Right ventricle myocardium superior (tissue), 1 donor: Measurements from ENCODE around the gene SERPING1. TPM values are rescaled to one million over a fixed set of nuclear protein-coding genes. Genes with fewer than 3 reads are reported as not detected.
A peak's percentile ranks its signal among the peaks of the same experiment; 100 is the strongest.

Source experiments
- ATAC-seq: fragments of 200-7000 bp; cut with Tn5 transposase; one replicate; pipeline ENCODE4 v1.9.1; 2020; ENCODE audit warnings: mild to moderate bottlenecking; ENCODE audit not compliant: poor library complexity
- DNase-seq: peaks from one replicate; pipeline ENCODE4 v3.0.0-alpha.2; 2020
- intact Hi-C: fragments of 100-400 bp; cut with DNase I; formaldehyde crosslinking; loops from one replicate; pipeline ENCODE4 v1.11.2; 2022
- total RNA-seq: library from RNA; stranded (reverse); fragmentation: NEBNext Ultra II Directional; extraction: Animal tissue kit (Norgen Biotek cat#: 25700); gene quantifications from one replicate; pipeline ENCODE4 v1.2.1, GENCODE V29; 2021
- donor health status: DM: no; HTN: yes; CAD: no; lungs with severe emphysema.

SERPING1 gene
- total RNA-seq, 1 donor from 2014 or later, result 118 TPM

GRCh38 chr11:57632116-57632515, 34.6 kb downstream of the SERPING1 start:
- DNase-seq, result no peak
- intact Hi-C loops, result no loop called here
- no peak for ATAC-seq

- no peak for ATAC-seq
- intact Hi-C loops, result no loop called here
- DNase-seq, result no peak
Measured at GRCh38 chr11:57633394-57634070, 36.0 kb downstream of the SERPING1 start.

- intact Hi-C loops, result no loop called here
- no peak for ATAC-seq
- DNase-seq, result no peak
Measured at GRCh38 chr11:57634311-57634710, 36.8 kb downstream of the SERPING1 start.

GRCh38 chr11:57635246-57635645, 37.8 kb downstream of the SERPING1 start:
- no peak for DNase-seq
- ATAC-seq, result no peak
- intact Hi-C loops, result no loop called here

DNA sequence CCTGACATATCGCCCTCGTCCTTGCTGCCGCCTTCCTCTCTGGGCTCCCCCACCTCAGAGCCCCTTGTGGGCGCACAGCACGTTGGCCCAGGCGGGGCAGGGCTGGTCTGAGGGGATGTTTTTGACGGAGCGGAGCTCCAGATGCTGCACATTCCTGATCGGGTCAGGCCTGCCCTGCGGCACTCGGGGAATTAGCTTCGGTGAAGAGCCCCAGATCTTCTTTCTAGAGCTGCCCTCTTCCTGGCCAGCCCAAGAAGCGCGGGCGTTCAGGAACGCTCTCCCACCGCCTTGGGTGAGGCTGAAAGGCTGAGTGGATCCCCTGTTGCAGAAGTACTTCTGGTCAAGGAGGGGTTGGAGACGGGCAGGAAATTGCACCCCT, 40.1 kb downstream of the SERPING1 start:
- ATAC-seq (peak; percentile 5), DNase-seq (no peak)
- intact Hi-C loops, result no loop called here

- intact Hi-C loops, result no loop called here
- peak; percentile 93 for ATAC-seq
- peak; percentile 78 for DNase-seq
Measured at GRCh38 chr11:57638005-57638781, 40.7 kb downstream of the SERPING1 start.

GRCh38 chr11:57638811-57639320, 41.4 kb downstream of the SERPING1 start:
- DNase-seq (no peak), ATAC-seq (peak; percentile 13)
- intact Hi-C loops, result no loop called here

GRCh38 chr11:57639321-57640067, 42.0 kb downstream of the SERPING1 start:
- intact Hi-C loops, result loop anchor here (2.0 to 5.0 kb wide), 3 partner anchors 71 to 292 kb away; no protein-coding TSS in a partner anchor
- DNase-seq (no peak), ATAC-seq (no peak)

GRCh38 chr11:57640068-57640800, 42.7 kb downstream of the SERPING1 start:
- DNase-seq (no peak), ATAC-seq (no peak)
- intact Hi-C loops, result loop anchor here (2.0 to 5.0 kb wide), 3 partner anchors 71 to 293 kb away; no protein-coding TSS in a partner anchor

- intact Hi-C loops, result loop anchor here (2.0 to 5.0 kb wide), 3 partner anchors 72 to 294 kb away; no protein-coding TSS in a partner anchor
- DNase-seq (no peak), ATAC-seq (peak; percentile 16)
Measured at GRCh38 chr11:57641011-57641807, 43.7 kb downstream of the SERPING1 start.

GRCh38 chr11:57643802-57644201, 46.3 kb downstream of the SERPING1 start:
- intact Hi-C loops, result loop anchor here (5.0 kb wide), 2 partner anchors 187 to 297 kb away; no protein-coding TSS in a partner anchor
- no peak for ATAC-seq
- no peak for DNase-seq

GRCh38 chr11:57644748-57645688, 47.5 kb downstream of the SERPING1 start:
- intact Hi-C loops, result loop anchor here (5.0 kb wide), 2 partner anchors 188 to 298 kb away; no protein-coding TSS in a partner anchor
- ATAC-seq, result peak; percentile 85
- peak; percentile 85 for DNase-seq

DNA sequence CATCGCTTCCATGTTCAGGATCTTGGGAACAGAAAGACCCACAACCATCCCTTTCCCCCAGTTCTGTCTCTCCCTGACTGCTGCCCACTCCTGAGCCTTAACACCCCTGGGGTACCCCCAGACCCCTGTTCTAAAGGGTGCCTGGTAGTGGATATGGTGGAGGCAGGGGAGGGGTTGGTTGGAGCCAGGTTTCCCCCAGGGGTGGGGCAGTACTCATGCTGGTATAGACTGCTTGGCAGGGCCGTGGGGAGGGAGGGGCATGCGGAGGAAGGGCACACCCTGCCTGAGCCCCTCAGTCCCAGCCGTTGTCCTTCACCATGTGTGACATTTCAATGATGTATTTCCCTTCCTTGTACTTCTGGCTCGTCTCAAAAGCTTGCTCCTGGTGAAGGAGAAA, 48.2 kb downstream of the SERPING1 start:
- DNase-seq (no peak), ATAC-seq (no peak)
- intact Hi-C loops, result no loop called here

- DNase-seq (no peak), ATAC-seq (no peak)
- intact Hi-C loops, result no loop called here
Measured at GRCh38 chr11:57646194-57646798, 48.8 kb downstream of the SERPING1 start.

GRCh38 chr11:57646799-57647303, 49.4 kb downstream of the SERPING1 start:
- DNase-seq (no peak), ATAC-seq (no peak)
- intact Hi-C loops, result no loop called here

DNA sequence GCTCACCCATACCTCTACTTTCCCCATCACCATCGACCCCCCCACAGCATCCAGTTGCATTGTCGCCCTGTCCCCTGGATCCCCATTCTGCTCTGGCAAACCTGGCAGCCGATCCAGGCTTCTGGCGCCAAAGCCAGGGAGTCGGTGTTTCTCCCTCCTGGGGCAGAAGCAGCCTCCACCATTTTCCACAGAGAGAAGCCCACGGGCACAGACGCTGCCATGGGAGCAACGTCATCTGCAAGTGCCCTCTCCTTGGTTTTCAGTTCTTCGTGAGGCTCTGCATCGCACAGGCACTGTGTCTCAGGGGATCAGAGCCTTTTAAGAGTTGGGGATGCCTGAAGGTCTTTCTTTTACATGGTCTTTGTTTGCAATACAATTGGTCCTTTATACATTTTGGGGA, 49.9 kb downstream of the SERPING1 start:
- DNase-seq (no peak), ATAC-seq (no peak)
- intact Hi-C loops, result no loop called here
